Keratinocyte (primary cell): ENCODE results near the gene CSH1. TPM values are rescaled to one million over a fixed set of nuclear protein-coding genes. Genes with fewer than 3 reads are reported as not detected.

Experiments
- DNase-seq: peaks from one replicate; pipeline ENCODE4 v3.0.0-alpha.2; 2011; ENCODE audit warnings: low read depth, missing footprints, low spot score
- FAIRE-seq: peaks from 2 replicates; lab custom pipeline; 2011; peaks lifted over from hg19 to GRCh38; lab: Jason Lieb, UNC
- H2AFZ ChIP-seq: 2 replicates; pipeline ENCODE4 v1.6.0; 2012; ENCODE audit warnings: low read length, control low read depth, inconsistent platforms; ENCODE audit not compliant: control insufficient read depth
- H3K27ac ChIP-seq: 2 replicates; pipeline ENCODE4 v1.5.1; 2011; ENCODE audit warnings: low read length; ENCODE audit not compliant: control insufficient read depth, insufficient read depth
- H3K27me3 ChIP-seq: 3 replicates; pipeline ENCODE4 v1.6.0; 2011; ENCODE audit warnings: low read length; ENCODE audit not compliant: control insufficient read depth, insufficient read depth; ENCODE audit errors: extremely low read depth
- H3K36me3 ChIP-seq, 2 experiments: 2 replicates in 1 of 2; 3 replicates in 1 of 2; pipeline ENCODE4 v1.5.1; 2011; ENCODE audit warnings: low read length in 2 of 2, mild to moderate bottlenecking in 1 of 2; ENCODE audit not compliant: control insufficient read depth in 2 of 2, insufficient read depth in 2 of 2; ENCODE audit errors: extremely low read depth in 1 of 2
- H3K4me1 ChIP-seq: 3 replicates; pipeline ENCODE4 v1.5.1; 2011; ENCODE audit warnings: low read length; ENCODE audit not compliant: control insufficient read depth, insufficient read depth; ENCODE audit errors: extremely low read depth
- H3K4me2 ChIP-seq: 3 replicates; pipeline ENCODE4 v1.6.0; 2011; ENCODE audit warnings: low read depth, low read length; ENCODE audit not compliant: control insufficient read depth, insufficient read depth; ENCODE audit errors: extremely low read depth
- H3K4me3 ChIP-seq, 3 experiments: fragments of 200-600 bp in 1 of 3; sonication (generic) in 1 of 3; 2 replicates in 2 of 3; 3 replicates in 1 of 3; pipeline ENCODE4 v1.5.1; 2011 to 2016; ENCODE audit warnings: low read length in 3 of 3, mild to moderate bottlenecking in 3 of 3, control low read depth in 2 of 3, inconsistent platforms in 1 of 3, low read depth in 1 of 3, mixed read lengths in 1 of 3, mixed run types in 1 of 3, moderate library complexity in 1 of 3; ENCODE audit not compliant: control insufficient read depth in 2 of 3, insufficient read depth in 2 of 3; ENCODE audit errors: extremely low read depth in 1 of 3
- H3K79me2 ChIP-seq: 2 replicates; pipeline ENCODE4 v1.6.0; 2012; ENCODE audit warnings: low read length; ENCODE audit not compliant: control insufficient read depth, insufficient read depth
- H3K9ac ChIP-seq: 3 replicates; pipeline ENCODE4 v1.6.0; 2011; ENCODE audit warnings: low read length; ENCODE audit not compliant: control insufficient read depth, insufficient read depth; ENCODE audit errors: extremely low read depth
- H3K9me1 ChIP-seq: 3 replicates; pipeline ENCODE4 v1.6.0; 2011; ENCODE audit warnings: low read length; ENCODE audit not compliant: control insufficient read depth, insufficient read depth; ENCODE audit errors: extremely low read depth
- H3K9me3 ChIP-seq: 2 replicates; pipeline ENCODE4 v1.5.1; 2012; ENCODE audit warnings: low read depth, low read length; ENCODE audit not compliant: control insufficient read depth
- H4K20me1 ChIP-seq: 3 replicates; pipeline ENCODE4 v1.6.0; 2011; ENCODE audit warnings: low read length; ENCODE audit not compliant: control insufficient read depth, insufficient read depth; ENCODE audit errors: extremely low read depth
- EZH2 ChIP-seq: IDR thresholded peaks from one replicate; pipeline ENCODE4 v1.6.1; 2012; ENCODE audit warnings: inconsistent platforms, mild to moderate bottlenecking, low read length, moderate library complexity
- dilution Hi-C: fragments of 300-500 bp; cut with MboI; formaldehyde crosslinking; loops from one replicate; pipeline ENCODE4 v1.7.0; 2020; ENCODE audit warnings: low sequenced_read_pairs; ENCODE audit not compliant: extremely low pct_ligation_motif_present
- polyA plus RNA-seq, 5 experiments: library from polyadenylated mRNA; depleted of rRNA in 3 of 5; stranded (reverse) in 3 of 5; stranded (forward) in 1 of 5; unstranded in 1 of 5; fragments of >200 nt; gene quantifications; 1 replicate in 1 of 5; 2 replicates in 3 of 5; 3 replicates in 1 of 5; pipeline versions ENCODE4 v1.2.1 to v1.2.3, GENCODE V29; 2011 to 2012; ENCODE audit warnings: missing spikeins in 2 of 5, low read depth in 1 of 5, low replicate concordance in 1 of 5
- TF ChIP-seq, protein P1 (sequence below), 3 experiments: IDR thresholded peaks in 1 of 3; conservative IDR thresholded peaks in 1 of 3; optimal IDR thresholded peaks in 1 of 3; 2 replicates in 2 of 3; 3 replicates in 1 of 3; pipeline versions ENCODE3 to v1.5.1; 2011; ENCODE audit warnings: low read length in 3 of 3, mild to moderate bottlenecking in 3 of 3, moderate library complexity in 2 of 3, control low read depth in 1 of 3, inconsistent platforms in 1 of 3; ENCODE audit not compliant: insufficient read depth in 2 of 3; ENCODE audit errors: extremely low read depth in 1 of 3

CSH1 gene
- polyA plus RNA-seq, 1 donor (not counting 4 experiments of a cell fraction or from before 2014, with no cell fraction given), result not detected

DNA sequence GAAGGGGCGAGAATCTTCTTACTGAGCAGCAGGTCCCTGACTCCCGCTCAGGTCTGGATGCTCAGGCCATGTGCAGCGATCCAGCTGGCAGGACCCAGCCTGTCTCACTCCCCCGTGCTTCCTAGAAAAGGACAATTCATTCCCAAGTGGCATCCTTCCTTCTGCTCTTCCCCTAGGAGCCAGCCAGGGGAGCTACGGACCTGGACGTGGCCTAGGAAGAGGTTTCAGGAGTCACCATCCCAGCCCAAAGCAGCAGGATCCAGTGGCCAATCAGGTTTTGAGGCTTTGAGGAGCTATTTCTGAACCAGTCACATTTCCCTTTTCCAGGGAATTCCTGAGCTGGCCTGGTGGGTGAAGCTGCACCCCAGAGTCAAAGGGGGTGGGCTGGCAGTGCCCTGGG lies 43.5 kb upstream of the CSH1 start:
- no peak overlapping the region for H3K4me2 ChIP-seq
- no peak overlapping the region for H3K27ac ChIP-seq
- H2AFZ ChIP-seq, result no peak overlapping the region
- DNase-seq, result no peak
- no peaks in the 10 kb centered on the region for H3K9me1 ChIP-seq
- dilution Hi-C loops, result no loop called here
- no peaks in the 10 kb centered on the region for H4K20me1 ChIP-seq
- H3K4me1 ChIP-seq, result peaks cover 2% of the 10 kb centered on the region
- H3K79me2 ChIP-seq, result no peaks in the 10 kb centered on the region
- H3K27me3 ChIP-seq, result peaks cover 10% of the 10 kb centered on the region
- TF ChIP-seq, protein P1, sequence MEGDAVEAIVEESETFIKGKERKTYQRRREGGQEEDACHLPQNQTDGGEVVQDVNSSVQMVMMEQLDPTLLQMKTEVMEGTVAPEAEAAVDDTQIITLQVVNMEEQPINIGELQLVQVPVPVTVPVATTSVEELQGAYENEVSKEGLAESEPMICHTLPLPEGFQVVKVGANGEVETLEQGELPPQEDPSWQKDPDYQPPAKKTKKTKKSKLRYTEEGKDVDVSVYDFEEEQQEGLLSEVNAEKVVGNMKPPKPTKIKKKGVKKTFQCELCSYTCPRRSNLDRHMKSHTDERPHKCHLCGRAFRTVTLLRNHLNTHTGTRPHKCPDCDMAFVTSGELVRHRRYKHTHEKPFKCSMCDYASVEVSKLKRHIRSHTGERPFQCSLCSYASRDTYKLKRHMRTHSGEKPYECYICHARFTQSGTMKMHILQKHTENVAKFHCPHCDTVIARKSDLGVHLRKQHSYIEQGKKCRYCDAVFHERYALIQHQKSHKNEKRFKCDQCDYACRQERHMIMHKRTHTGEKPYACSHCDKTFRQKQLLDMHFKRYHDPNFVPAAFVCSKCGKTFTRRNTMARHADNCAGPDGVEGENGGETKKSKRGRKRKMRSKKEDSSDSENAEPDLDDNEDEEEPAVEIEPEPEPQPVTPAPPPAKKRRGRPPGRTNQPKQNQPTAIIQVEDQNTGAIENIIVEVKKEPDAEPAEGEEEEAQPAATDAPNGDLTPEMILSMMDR (optimal IDR thresholded peaks at IDR 0.05 in 1 of 3, IDR thresholded peaks at IDR 0.05 in 1 of 3, conservative IDR thresholded peaks at IDR 0.05 in 1 of 3; ENCODE audit: extremely low read depth in 1 of 3, insufficient read depth in 2 of 3, low read length in 3 of 3), result no peak
- no peak for TF ChIP-seq EZH2
- H3K36me3 ChIP-seq, result no peaks in the 10 kb centered on the region
- no peak for FAIRE-seq
- no peak overlapping the region for H3K9ac ChIP-seq
- no peaks in the 10 kb centered on the region for H3K9me3 ChIP-seq
- H3K4me3 ChIP-seq, result no peak overlapping the region

DNA sequence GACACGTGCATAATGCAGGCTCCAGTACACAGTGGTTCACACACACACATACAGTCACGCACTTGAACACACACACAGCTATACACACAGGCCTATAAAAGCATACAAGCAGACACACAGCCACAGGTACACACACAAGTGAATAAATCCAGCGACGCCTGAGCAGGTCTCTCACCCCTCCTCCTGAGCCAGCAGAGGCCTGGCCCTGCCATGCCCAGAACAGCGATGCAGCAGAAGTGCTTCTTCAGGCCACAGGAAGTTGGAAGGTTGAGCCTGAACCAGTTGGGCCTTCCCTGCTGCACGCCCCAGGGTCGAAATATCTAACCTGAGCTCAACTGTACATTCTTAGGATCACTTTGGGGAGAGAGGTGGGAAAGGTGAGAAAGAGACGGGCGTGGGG lies 43.0 kb upstream of the CSH1 start:
- FAIRE-seq (no peak), DNase-seq (no peak)
- no peaks in the 10 kb centered on the region for H3K36me3 ChIP-seq
- no peak overlapping the region for H3K9ac ChIP-seq
- H3K4me3 ChIP-seq, result no peak overlapping the region
- H3K79me2 ChIP-seq, result no peaks in the 10 kb centered on the region
- H3K9me3 ChIP-seq, result no peaks in the 10 kb centered on the region
- H3K9me1 ChIP-seq, result no peaks in the 10 kb centered on the region
- H3K4me1 ChIP-seq, result peaks cover 2% of the 10 kb centered on the region
- no peak overlapping the region for H3K27ac ChIP-seq
- H3K4me2 ChIP-seq, result no peak overlapping the region
- no peaks in the 10 kb centered on the region for H4K20me1 ChIP-seq
- dilution Hi-C loops, result no loop called here
- no peak for TF ChIP-seq EZH2
- TF ChIP-seq, protein P1 (optimal IDR thresholded peaks at IDR 0.05 in 1 of 3, IDR thresholded peaks at IDR 0.05 in 1 of 3, conservative IDR thresholded peaks at IDR 0.05 in 1 of 3; ENCODE audit: extremely low read depth in 1 of 3, insufficient read depth in 2 of 3, low read length in 3 of 3), result no peak
- no peak overlapping the region for H2AFZ ChIP-seq
- H3K27me3 ChIP-seq, result peaks cover 14% of the 10 kb centered on the region
